Peyer's patch (tissue), 4 donors: ENCODE results near the gene UBQLN1.

ENCODE experiments used
- CTCF ChIP-seq, 6 experiments: fragments of 450-650 bp in 4 of 6; fragments of 200-600 bp in 2 of 6; sonication (generic) in 1 of 6; IDR thresholded peaks; one replicate each; pipeline ENCODE4 v1.5.1; 2017 to 2019; ENCODE audit warnings: antibody characterized with exemption in 6 of 6, mild to moderate bottlenecking in 3 of 6, moderate library complexity in 1 of 6
- POLR2A ChIP-seq, 2 donors: fragments of 450-650 bp; IDR thresholded peaks; one replicate each; pipeline ENCODE4 v1.5.1; 2017; ENCODE audit warnings: antibody characterized with exemption in 2 of 2, mild to moderate bottlenecking in 2 of 2, moderate library complexity in 2 of 2

GRCh38 chr9:83721509-83721908, 13.8 kb upstream of the UBQLN1 start:
- TF ChIP-seq CTCF (IDR thresholded peaks at IDR 0.05): no peak
- TF ChIP-seq POLR2A (IDR thresholded peaks at IDR 0.05): no peak
